GM10266 (cell line): ENCODE measurements around the gene CACNA1D.

Experiments
- DNase-seq: peaks from one replicate; pipeline ENCODE4 v3.0.0; 2012; ENCODE audit errors: extremely low spot score
- CTCF ChIP-seq: IDR thresholded peaks from 2 replicates; pipeline ENCODE4 v1.5.1; 2012; ENCODE audit warnings: mild to moderate bottlenecking, low read depth; ENCODE audit not compliant: control insufficient read depth, insufficient read depth; ENCODE audit errors: missing control alignments

The CACNA1D gene

GRCh38 chr3:53768478-53769459 is 274.4 kb downstream of the CACNA1D start:
- TF ChIP-seq CTCF = no peak
- DNase-seq = no peak

GRCh38 chr3:53772562-53772961 is 278.2 kb downstream of the CACNA1D start:
- no peak for DNase-seq
- TF ChIP-seq CTCF = no peak

- no peak for TF ChIP-seq CTCF
- DNase-seq = no peak
Observed at GRCh38 chr3:53773021-53773436, 278.6 kb downstream of the CACNA1D start.

GRCh38 chr3:53773611-53774368 is 279.4 kb downstream of the CACNA1D start:
- peak; percentile 48 for DNase-seq

GRCh38 chr3:53774414-53774813 is 280.0 kb downstream of the CACNA1D start:
- TF ChIP-seq CTCF = no peak

More at GRCh38 chr3:53773611-53774368, 279.4 kb downstream of the CACNA1D start:
- TF ChIP-seq CTCF = no peak

GRCh38 chr3:53775018-53775417 is 280.6 kb downstream of the CACNA1D start:
- TF ChIP-seq CTCF = no peak
- DNase-seq = no peak

More at GRCh38 chr3:53774414-53774813, 280.0 kb downstream of the CACNA1D start:
- no peak for DNase-seq

- no peak for TF ChIP-seq CTCF
Observed at GRCh38 chr3:53775834-53776251, 281.4 kb downstream of the CACNA1D start.

More at GRCh38 chr3:53775834-53776251, 281.4 kb downstream of the CACNA1D start:
- DNase-seq = no peak
